Bronchial epithelial cell (primary cell): ENCODE results near the gene TXN. TPM values are rescaled to one million over a fixed set of nuclear protein-coding genes. Genes with fewer than 3 reads are reported as not detected.
A peak's percentile ranks its signal among the peaks of the same experiment; 100 is the strongest.

ENCODE experiments used
- DNase-seq: peaks from one replicate; pipeline ENCODE4 v3.0.0-alpha.2; 2010; ENCODE audit warnings: low read depth
- FAIRE-seq: peaks from 2 replicates; lab custom pipeline; 2011; peaks lifted over from hg19 to GRCh38; lab: Jason Lieb, UNC
- H3K27me3 ChIP-seq: 2 replicates; pipeline ENCODE4 v1.5.1; 2011; ENCODE audit warnings: low read length; ENCODE audit not compliant: control insufficient read depth, insufficient read depth
- H3K36me3 ChIP-seq: 2 replicates; pipeline ENCODE4 v1.5.1; 2011; ENCODE audit warnings: low read length; ENCODE audit not compliant: control insufficient read depth, insufficient read depth
- H3K4me3 ChIP-seq: 2 replicates; pipeline ENCODE4 v1.5.1; 2011; ENCODE audit warnings: mild to moderate bottlenecking, low read depth, low read length, control low read depth
- CTCF ChIP-seq: IDR thresholded peaks from 2 replicates; pipeline ENCODE4 v1.5.1; 2011; ENCODE audit warnings: mild to moderate bottlenecking, moderate library complexity, low read length, control low read depth, inconsistent platforms; ENCODE audit not compliant: insufficient read depth, severe bottlenecking
- total RNA-seq: library from RNA; depleted of rRNA; stranded (reverse); fragments of >200 nt; gene quantifications from 2 replicates; pipeline ENCODE4 v1.2.1, GENCODE V29; 2014

The TXN gene
- total RNA-seq, 1 donor from 2014 or later, result 378 TPM

- H3K27me3 ChIP-seq, result no peaks in the 10 kb centered on the region
- TF ChIP-seq CTCF, result no peak
- DNase-seq (no peak), FAIRE-seq (no peak)
- H3K36me3 ChIP-seq, result peaks cover 1% of the 10 kb centered on the region
- no peak overlapping the region for H3K4me3 ChIP-seq
Measured at GRCh38 chr9:110240198-110240597, 16.1 kb downstream of the TXN start.

GRCh38 chr9:110228321-110228720 lies 28.0 kb downstream of the TXN start:
- FAIRE-seq (no peak), DNase-seq (no peak)
- Histone ChIP-seq H3K36me3 (no peaks in the 10 kb centered on the region), H3K27me3 (no peaks in the 10 kb centered on the region), H3K4me3 (no peak overlapping the region)
- TF ChIP-seq CTCF, result no peak

GRCh38 chr9:110224583-110224982 lies 31.7 kb downstream of the TXN start:
- DNase-seq, result no peak
- Histone ChIP-seq H3K36me3 (no peaks in the 10 kb centered on the region), H3K4me3 (no peak overlapping the region), H3K27me3 (no peaks in the 10 kb centered on the region)
- FAIRE-seq, result no peak
- no peak for TF ChIP-seq CTCF

- FAIRE-seq (no peak), DNase-seq (no peak)
- Histone ChIP-seq H3K27me3 (no peaks in the 10 kb centered on the region), H3K4me3 (no peak overlapping the region), H3K36me3 (no peaks in the 10 kb centered on the region)
- TF ChIP-seq CTCF, result no peak
Measured at GRCh38 chr9:110220809-110221208, 35.5 kb downstream of the TXN start.

- FAIRE-seq, result no peak
- no peak overlapping the region for H3K4me3 ChIP-seq
Measured at GRCh38 chr9:110217656-110218099, 38.6 kb downstream of the TXN start.

More at GRCh38 chr9:110217656-110218099, 38.6 kb downstream of the TXN start:
- TF ChIP-seq CTCF, result peak; percentile 51
- Histone ChIP-seq H3K27me3 (no peaks in the 10 kb centered on the region), H3K36me3 (no peaks in the 10 kb centered on the region)
- DNase-seq, result peak; percentile 53
